Bone marrow (tissue), 2 donors: ENCODE data around the gene PRRX2.
A peak's percentile ranks its signal among the peaks of the same experiment; 100 is the strongest.

Source experiments
- DNase-seq, 2 donors: peaks; one replicate each; lab custom pipeline; 2025; lab: John Stamatoyannopoulos, UW

The PRRX2 gene

DNA sequence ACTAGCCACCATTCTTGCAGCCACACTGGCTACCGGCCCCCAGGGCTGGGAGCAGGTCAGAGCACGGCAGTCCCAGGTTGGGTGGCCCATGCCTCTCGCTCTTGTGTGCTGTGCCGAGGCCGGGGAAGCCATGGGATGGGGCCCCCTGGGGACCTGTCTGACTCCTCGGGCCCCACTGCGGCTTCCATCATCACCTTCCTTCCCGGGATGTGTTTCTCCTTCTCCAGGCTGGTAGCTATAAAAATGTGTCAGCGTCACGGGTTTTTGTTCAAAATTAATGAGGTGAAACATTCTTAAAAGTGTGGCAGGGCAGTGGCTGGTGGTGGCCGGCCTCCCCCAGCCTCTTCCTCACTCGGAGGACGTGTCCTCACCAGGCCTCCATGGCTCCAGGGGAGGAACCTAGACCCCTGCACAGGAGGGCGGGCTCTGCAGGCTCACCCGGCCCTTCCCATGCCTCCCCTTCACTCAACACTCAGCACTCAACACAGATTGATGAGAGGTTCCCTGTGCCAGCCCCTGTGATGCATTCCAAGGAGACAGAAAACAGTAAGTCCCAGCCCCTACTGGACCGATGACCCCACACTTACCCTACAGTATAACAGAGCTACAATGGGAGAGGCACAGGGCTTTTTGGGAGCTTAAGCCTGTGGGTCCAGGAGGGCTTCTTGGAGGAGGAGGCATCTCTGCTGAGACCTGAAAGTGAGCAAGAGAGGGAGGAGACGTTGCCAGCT is 44.2 kb downstream of the PRRX2 start:
- DNase-seq, result no peak

DNA sequence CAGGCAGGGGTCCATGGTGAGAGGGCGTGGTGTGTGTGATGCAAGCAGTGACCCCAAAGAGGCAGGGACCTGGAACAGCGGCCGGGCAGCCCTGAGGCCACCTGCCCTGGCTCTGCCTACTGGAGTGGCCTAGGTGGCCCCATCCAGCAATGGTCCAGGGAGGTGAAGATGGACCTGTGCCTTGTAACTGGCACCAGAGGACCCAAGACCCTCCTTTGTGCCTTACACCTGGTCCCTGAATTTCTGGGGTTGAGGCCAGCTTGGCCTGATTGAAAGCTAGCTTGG is 44.7 kb downstream of the PRRX2 start:
- no peak for DNase-seq

- DNase-seq, result no peak
Observed at GRCh38 chr9:129712634-129713401, 47.4 kb downstream of the PRRX2 start.

- DNase-seq, result no peak
Observed at GRCh38 chr9:129713402-129713679, 47.9 kb downstream of the PRRX2 start.

DNA sequence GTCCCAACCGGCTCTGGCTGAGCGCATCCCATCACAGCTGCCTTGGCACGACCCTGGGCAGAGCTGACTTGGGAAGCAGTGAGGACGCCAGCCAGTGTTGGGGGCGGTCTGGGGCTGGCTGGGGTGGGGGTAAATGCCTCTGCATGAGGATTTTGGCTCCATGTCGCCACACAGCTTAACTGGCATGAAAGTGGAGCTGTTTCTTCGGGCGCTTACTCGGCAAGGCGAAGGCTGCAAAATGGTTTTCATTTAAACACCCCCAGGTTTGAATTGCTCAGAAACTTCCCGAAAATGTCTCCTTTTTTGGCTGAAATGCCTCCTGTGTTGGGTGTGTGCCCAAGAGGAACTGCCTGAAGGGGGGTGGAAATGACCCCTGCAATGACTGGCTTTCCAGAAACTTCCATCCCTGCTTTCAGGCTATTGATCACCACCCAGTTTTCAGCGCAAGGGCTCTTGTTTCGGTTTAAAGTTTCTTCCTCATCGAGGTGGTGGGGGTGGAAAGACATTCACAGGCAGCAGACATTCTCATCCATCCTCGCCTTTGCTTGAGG is 49.1 kb downstream of the PRRX2 start:
- no peak for DNase-seq

DNA sequence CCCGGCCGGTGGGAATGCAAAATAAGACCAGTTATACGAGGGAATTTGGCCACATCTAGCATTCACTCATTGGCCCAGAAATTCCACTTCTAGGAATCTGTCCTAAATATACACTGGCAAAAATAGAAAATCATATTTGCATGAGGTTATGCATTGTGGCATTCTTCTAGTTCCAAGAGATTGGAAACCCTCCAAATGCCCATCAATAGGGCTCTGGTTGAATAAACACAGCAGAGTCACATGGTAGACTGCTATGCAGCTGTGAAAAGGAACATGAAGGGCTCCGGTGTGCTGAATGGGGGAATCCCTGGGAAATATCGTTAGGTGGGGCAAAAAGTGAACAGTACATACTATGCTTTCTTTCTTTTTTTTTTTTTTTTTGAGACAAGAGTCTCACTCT is 50.6 kb downstream of the PRRX2 start:
- DNase-seq, result no peak

DNA sequence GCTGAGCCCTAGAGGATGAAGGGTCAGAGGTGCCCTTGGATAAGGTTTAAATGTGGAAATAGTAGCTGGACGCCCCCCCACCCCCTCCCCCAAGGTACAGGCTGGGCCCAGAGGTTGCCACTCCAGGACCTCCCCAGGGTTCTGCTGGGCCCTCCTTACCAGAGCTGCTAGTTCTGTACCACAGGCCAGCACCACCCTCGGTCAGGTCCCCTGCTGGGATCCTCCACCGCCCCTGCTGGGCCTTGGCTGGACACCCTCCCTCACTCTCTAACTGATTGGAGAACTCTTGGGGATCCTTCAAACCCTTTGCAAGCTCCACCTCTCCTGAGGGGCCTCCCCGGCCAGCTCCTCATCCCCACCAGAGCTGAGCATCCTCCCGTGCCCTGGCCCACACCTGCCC is 52.5 kb downstream of the PRRX2 start:
- DNase-seq, result no peak

- DNase-seq, result no peak
Observed at GRCh38 chr9:129718647-129719046, 53.2 kb downstream of the PRRX2 start.

DNA sequence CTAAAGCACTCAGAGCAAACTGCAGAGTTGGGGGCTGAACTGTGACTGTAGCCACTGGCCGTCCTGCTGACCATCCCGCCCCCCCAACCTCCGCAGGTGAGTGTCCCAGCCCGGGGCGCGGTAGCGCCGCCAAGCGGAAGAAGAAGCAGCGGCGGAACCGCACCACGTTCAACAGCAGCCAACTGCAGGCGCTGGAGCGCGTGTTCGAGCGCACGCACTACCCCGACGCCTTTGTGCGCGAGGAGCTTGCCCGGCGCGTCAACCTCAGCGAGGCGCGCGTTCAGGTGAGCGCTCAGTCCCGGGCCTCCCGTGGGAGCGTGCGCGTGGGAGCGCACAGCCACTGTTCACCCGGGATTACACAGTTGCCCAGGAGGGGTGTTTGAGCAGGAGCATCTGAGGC is 53.7 kb downstream of the PRRX2 start:
- DNase-seq, result no peak

GRCh38 chr9:129720181-129720864 is 54.9 kb downstream of the PRRX2 start:
- no peak for DNase-seq

DNA sequence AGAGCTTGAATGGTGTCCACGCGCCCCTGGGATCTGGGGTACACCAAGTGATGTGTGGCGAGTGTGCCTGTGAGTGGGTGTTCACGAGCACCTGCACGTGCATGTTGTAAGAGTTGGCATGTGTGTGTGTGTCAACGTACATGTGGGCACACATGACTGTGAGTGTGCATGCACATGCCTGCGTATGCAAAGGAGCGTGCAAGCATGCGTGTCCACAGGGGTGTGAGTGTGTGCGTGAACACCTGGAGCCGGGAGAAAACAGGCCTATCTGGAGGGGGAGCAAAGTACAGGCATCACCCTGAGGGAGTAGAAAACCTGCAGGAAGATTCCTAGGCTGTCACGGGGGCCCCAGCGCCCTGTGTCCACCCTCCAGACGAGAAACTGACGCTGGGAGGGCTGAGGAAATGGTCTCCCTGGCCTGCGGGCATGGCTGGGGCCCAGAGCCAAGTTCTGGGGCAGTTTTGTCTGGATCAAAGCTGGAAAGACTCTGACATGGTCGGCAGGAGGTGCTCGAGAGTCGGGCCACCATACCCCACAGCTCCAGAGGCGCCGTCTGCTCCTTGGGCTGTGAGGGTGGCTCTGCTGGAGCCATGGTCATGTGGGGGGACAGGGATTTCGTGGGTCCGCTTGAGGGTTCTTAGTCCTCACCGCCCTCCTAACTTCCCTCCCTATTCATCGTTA is 55.6 kb downstream of the PRRX2 start:
- DNase-seq, result no peak

DNA sequence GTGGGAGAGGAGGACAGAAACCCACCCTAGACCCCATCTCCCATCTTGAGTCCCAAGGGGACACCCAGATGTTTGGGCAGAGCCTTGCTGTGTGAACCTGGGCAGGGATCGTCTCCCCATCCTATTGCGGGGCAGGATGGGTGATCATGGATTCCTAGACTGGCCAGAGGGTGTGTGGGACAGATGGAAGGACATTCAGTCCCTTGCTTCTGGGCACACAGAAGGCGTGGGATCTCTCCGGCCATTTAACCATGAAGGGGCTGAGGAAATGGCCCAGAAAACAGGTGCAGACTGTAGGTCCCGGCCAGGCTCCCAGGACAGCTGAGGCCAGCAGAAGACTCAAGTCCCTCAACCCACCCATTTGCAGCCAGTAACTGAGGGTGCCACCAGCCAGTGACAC is 57.5 kb downstream of the PRRX2 start:
- no peak for DNase-seq

DNA sequence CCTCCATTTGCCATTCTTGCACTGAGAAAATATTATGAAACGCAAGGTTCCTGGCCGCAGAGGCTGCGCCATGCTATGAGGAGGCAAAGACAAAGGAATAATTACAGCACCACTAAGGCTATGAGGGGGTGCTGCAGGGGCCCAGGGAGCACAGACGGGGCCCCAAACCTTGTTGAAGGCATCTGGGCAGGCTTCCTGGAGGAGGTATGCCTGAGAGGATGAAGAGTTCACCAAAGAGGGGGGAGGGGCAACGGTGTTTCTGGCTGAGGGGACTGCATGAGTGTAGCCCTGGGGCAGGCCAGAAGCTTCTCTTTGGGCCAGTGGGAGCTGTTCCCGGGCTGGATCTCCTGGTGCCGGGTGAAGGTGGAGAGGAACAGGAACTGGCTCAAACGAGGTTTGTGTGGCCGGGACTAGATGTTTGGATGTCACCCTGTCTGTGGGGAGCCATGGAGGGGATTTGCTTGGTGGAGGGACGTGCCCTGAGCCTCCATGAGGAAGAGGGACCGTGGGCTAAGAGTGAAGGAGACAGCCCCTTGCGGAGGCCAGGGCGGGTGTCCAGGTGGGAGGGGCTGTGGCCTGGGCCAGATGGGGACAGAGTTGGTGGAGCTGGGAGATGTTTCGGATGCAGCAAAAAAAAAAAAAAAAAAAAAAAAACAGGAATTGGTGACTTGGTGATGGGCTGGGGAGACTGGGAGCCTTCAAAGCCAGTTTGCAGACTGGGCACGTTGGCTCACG is 59.2 kb downstream of the PRRX2 start:
- no peak for DNase-seq

- DNase-seq, result no peak
Observed at GRCh38 chr9:129725795-129726251, 60.4 kb downstream of the PRRX2 start.

- peak; percentile 34 to 52 for DNase-seq
Observed at GRCh38 chr9:129726322-129727160, 61.1 kb downstream of the PRRX2 start.

DNA sequence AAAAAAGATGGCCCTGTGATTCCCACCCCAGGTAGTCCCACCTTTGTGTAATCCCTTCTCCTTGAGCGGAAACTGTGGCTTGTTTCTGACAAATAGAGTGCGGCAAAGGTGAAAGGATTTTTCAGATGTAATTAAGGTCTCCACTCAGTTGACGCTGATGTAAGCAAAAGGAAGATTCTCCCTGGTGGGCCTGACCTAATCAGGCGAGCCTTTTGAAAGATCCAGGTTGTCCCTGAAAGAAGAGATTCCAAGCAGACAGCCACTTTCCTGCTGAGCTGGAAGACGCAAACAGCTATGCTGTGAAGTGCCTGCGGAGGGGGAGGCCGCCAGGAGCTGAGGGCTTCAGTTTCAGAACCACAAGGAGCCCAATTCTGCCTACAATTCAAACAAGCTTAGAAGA is 63.3 kb downstream of the PRRX2 start:
- no peak for DNase-seq

DNA sequence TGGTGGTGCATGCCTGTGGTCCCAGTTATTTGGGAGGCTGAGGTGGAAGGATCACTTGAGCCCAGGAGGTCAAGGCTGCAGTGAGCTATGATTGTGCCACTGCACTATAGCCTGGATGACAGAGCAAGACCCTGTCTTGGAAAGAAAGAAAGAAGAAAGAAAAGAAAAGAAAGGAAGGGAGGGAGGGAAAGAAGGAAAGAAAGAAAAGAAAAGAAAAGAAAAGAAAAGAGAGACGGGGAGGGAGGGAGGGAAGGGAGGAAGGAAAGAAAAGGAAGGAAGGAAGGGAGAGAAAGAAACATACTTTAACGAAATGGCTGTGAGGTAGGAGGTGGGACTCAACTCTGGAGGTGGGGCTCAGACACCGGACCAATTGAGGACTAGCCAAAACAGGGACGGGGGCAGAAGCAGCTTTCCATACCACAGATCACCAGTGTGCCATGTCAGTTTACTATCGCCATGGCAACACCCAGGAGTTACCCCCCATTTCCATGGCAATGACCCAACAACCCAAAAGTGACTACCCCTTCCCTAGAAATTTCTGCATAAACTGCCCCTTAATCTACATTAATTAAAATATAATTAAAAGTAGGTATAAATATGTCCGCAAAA is 66.1 kb downstream of the PRRX2 start:
- no peak for DNase-seq

DNA sequence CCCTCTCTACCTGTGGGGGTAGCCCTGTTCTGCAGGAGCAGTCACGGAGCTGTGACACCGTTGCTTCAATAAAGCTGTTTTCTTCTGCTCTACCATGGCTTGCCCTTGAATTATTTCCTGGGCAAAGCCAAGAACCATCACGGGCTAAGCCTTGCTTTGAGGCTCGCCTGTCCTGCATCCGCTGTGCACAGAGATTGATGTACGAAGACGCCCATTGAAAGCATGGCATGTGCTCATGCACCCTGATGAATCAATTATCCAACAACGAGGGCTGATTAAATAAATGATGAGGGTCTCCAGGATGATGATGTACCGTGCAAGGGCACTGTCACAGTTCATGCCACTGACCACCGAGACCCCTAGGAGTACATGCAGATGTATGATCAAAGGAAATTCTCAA is 66.7 kb downstream of the PRRX2 start:
- no peak for DNase-seq

DNA sequence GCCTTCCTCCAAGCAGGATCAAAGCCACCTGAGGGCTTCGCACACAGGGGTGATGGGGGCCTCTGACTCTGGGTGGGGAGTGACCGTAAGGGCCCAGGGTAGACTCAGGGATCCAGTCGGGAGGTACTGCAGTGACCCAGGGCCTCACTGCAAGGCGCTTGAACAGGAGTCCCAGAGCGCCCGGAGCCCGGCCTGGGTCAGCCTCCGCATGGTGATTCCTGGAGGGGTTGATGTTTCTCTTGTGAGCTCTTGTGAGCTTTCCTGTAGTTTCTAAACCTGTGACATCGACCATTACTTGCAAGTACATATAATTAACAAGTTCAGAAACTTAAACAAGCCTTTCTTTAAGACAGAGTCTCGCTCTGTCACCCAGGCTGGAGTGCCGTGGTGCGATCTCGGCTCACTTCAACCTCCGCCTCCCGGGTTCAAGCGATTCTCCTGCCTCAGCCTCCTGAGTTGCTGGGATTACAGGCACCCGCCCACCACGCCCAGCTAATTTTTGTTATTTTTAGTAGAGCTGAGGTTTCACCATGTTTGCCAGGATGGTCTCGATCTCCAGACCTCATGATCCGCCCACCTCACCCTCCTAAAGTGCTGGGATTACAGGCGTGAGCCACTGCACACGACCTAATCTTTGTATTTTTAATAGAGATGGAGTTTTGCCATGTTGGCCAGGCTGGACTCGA is 67.6 kb downstream of the PRRX2 start:
- DNase-seq, result no peak

- DNase-seq, result no peak
Observed at GRCh38 chr9:129733632-129733953, 68.1 kb downstream of the PRRX2 start.
